SU-DHL-6 (cell line): Measurements from ENCODE around the gene CPLX1.

ENCODE experiments used
- H2AFZ ChIP-seq: fragments of 200-600 bp; sonication (generic); 2 replicates; pipeline ENCODE4 v1.6.1; 2014; ENCODE audit warnings: low read depth, mild to moderate bottlenecking, moderate library complexity, mixed read lengths, antibody characterized with exemption, low read length; ENCODE audit not compliant: severe bottlenecking
- H3F3A ChIP-seq: fragments of 200-600 bp; shearing (Covaris generic); 2 replicates; pipeline ENCODE4 v1.6.0; 2016; ENCODE audit warnings: antibody characterized with exemption, mild to moderate bottlenecking; ENCODE audit not compliant: insufficient read depth
- H3K27ac ChIP-seq: fragments of 200-600 bp; sonication (generic); 2 replicates; pipeline ENCODE4 v1.5.1; 2016; ENCODE audit warnings: low read depth, mild to moderate bottlenecking, low read length, moderate library complexity, mixed read lengths
- H3K27me3 ChIP-seq: fragments of 200-600 bp; sonication (generic), shearing (Covaris generic); 2 replicates; pipeline ENCODE4 v1.6.0; 2014; ENCODE audit warnings: mild to moderate bottlenecking, low read length
- H3K36me3 ChIP-seq: fragments of 200-600 bp; sonication (generic); 2 replicates; pipeline ENCODE4 v1.6.1; 2014; ENCODE audit warnings: mild to moderate bottlenecking, low read length, mixed read lengths
- H3K4me2 ChIP-seq: fragments of 300-600, 200-600 bp; shearing (Covaris generic), sonication (generic); 2 replicates; pipeline ENCODE4 v1.6.0; 2014; ENCODE audit warnings: low read length, low read depth, mild to moderate bottlenecking; ENCODE audit not compliant: poor library complexity, severe bottlenecking
- H3K4me3 ChIP-seq: fragments of 200-600 bp; sonication (generic); 2 replicates; pipeline ENCODE4 v1.5.1; 2014; ENCODE audit warnings: antibody characterized with exemption, low read length, mild to moderate bottlenecking, mixed read lengths; ENCODE audit not compliant: insufficient read depth, poor library complexity, severe bottlenecking
- H3K79me2 ChIP-seq: fragments of 200-600 bp; sonication (generic); 2 replicates; pipeline ENCODE4 v1.6.1; 2014; ENCODE audit warnings: mild to moderate bottlenecking, low read length, moderate library complexity; ENCODE audit not compliant: insufficient read depth
- H3K9ac ChIP-seq: fragments of 200-600 bp; sonication (generic); 2 replicates; pipeline ENCODE4 v1.7.0; 2014; ENCODE audit warnings: mild to moderate bottlenecking, low read length
- H3K9me2 ChIP-seq: fragments of 200-600 bp; sonication (generic); replicated peaks from 2 replicates; pipeline ENCODE4 v1.6.1; 2014; ENCODE audit warnings: low read length; ENCODE audit not compliant: insufficient read depth
- H3K9me3 ChIP-seq: fragments of 200-600 bp; sonication (generic); 2 replicates; pipeline ENCODE4 v1.6.1; 2014; ENCODE audit warnings: low read length, mixed read lengths; ENCODE audit not compliant: insufficient read depth
- H4K20me1 ChIP-seq: fragments of 200-600 bp; sonication (generic); 2 replicates; pipeline ENCODE4 v1.6.1; 2014; ENCODE audit warnings: low read depth, mild to moderate bottlenecking, antibody characterized with exemption, low read length, moderate library complexity, mixed read lengths
- CTCF ChIP-seq: fragments of 200-600 bp; sonication (generic); IDR thresholded peaks from one replicate; pipeline ENCODE4 v1.5.1; 2017; ENCODE audit warnings: antibody characterized with exemption, mild to moderate bottlenecking, low read length, moderate library complexity; ENCODE audit not compliant: insufficient read depth, poor library complexity, severe bottlenecking
- EZH2phosphoT487 ChIP-seq: fragments of 200-600 bp; sonication (generic), shearing (Covaris generic); conservative IDR thresholded peaks from 2 replicates; pipeline ENCODE4 v1.6.1; 2018; ENCODE audit warnings: mild to moderate bottlenecking, antibody characterized with exemption, low read length, moderate library complexity, mixed read lengths

CPLX1 gene

GRCh38 chr4:785332-786073, 40.4 kb downstream of the CPLX1 start:
- peaks cover 11% of the 10 kb centered on the region for H3K79me2 ChIP-seq
- H3K9ac ChIP-seq, result no peak overlapping the region
- H3K4me3 ChIP-seq, result no peak overlapping the region
- H2AFZ ChIP-seq, result no peak overlapping the region
- H3K4me2 ChIP-seq, result no peak overlapping the region
- H3F3A ChIP-seq, result no peaks in the 10 kb centered on the region
- no peaks in the 10 kb centered on the region for H3K9me2 ChIP-seq
- no peak for TF ChIP-seq EZH2phosphoT487
- no peak for TF ChIP-seq CTCF
- H3K27me3 ChIP-seq, result no peaks in the 10 kb centered on the region
- H3K27ac ChIP-seq, result no peak overlapping the region
- H3K9me3 ChIP-seq, result no peaks in the 10 kb centered on the region
- no peaks in the 10 kb centered on the region for H3K36me3 ChIP-seq
- H4K20me1 ChIP-seq, result no peaks in the 10 kb centered on the region

- no peaks in the 10 kb centered on the region for H4K20me1 ChIP-seq
- H2AFZ ChIP-seq, result no peak overlapping the region
- no peaks in the 10 kb centered on the region for H3K9me2 ChIP-seq
- H3F3A ChIP-seq, result no peaks in the 10 kb centered on the region
- no peak overlapping the region for H3K4me3 ChIP-seq
- no peak overlapping the region for H3K4me2 ChIP-seq
- no peaks in the 10 kb centered on the region for H3K36me3 ChIP-seq
- H3K9ac ChIP-seq, result no peak overlapping the region
- TF ChIP-seq CTCF (no peak), EZH2phosphoT487 (no peak)
- H3K27ac ChIP-seq, result no peak overlapping the region
- peaks cover 19% of the 10 kb centered on the region for H3K79me2 ChIP-seq
- no peaks in the 10 kb centered on the region for H3K9me3 ChIP-seq
- H3K27me3 ChIP-seq, result no peaks in the 10 kb centered on the region
Measured at GRCh38 chr4:784401-785331, 41.3 kb downstream of the CPLX1 start.

DNA sequence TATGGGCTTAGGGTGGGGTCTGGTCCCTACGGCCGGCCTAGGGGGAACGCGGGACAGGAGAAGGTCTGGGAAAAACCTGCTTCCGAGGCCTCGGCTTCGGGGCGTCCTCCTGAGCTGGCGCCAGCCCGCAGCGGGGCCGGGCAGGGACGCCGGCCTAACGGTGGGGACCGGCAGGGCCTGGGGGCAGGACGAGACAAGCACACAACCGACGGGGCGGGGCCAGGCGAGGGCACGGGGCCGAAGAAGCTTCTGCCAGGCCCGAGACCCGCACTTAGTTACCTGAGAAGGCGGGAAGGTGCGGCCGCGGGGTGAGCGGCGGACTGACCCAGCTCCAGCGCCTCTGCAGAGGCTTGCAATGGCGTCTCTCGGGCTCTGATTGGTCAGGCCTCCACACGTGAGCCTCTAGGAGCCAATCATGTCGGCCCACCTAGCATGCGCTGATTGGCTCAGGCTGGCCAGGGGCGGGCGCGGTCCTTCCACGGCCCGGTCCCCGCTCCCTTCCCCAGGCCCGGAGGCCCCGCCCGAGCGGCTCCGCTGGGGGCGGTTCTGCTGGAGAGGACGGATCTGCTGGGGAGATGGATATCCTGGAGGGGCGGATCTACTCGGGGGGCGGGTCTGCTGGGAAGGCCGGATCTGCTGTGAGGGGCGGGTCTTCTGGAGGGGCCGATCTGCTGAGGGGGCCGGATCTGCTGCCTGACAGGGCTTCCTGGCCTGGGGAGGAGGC, 44.3 kb downstream of the CPLX1 start:
- Histone ChIP-seq H3K9me3 (no peaks in the 10 kb centered on the region), H4K20me1 (no peaks in the 10 kb centered on the region), H3K9me2 (no peaks in the 10 kb centered on the region), H3K27ac (peak overlapping the region; percentile 77), H3K36me3 (peaks cover 4% of the 10 kb centered on the region; the same call in 1 of the 2 replicates), H3K4me2 (peak overlapping the region; percentile 87), H3K4me3 (peak overlapping the region; percentile 95), H2AFZ (peak overlapping the region; percentile 44), H3F3A (no peaks in the 10 kb centered on the region), H3K79me2 (peaks cover 50% of the 10 kb centered on the region), H3K9ac (peak overlapping the region; percentile 98), H3K27me3 (no peaks in the 10 kb centered on the region)
- TF ChIP-seq EZH2phosphoT487 (no peak), CTCF (no peak)
